Kidney (tissue), 14 donors: ENCODE data around the gene SPINT2. TPM values are rescaled to one million over a fixed set of nuclear protein-coding genes. Genes with fewer than 3 reads are reported as not detected.

ENCODE experiments used
- DNase-seq, 5 donors: peaks; one replicate each; pipeline ENCODE4 v3.0.0-alpha.2; 2013 to 2020
- FAIRE-seq: peaks from 2 replicates; lab custom pipeline; 2012; peaks lifted over from hg19 to GRCh38; lab: Jason Lieb, UNC
- H3K27ac ChIP-seq, 2 donors: one replicate each; pipeline ENCODE4 v1.7.0; 2013; ENCODE audit warnings: low read depth in 2 of 2, low read length in 2 of 2, inconsistent platforms in 1 of 2
- H3K27me3 ChIP-seq: one replicate; pipeline ENCODE4 v1.7.1; 2013; ENCODE audit warnings: low read length, inconsistent platforms; ENCODE audit not compliant: control insufficient read depth, insufficient read depth
- H3K36me3 ChIP-seq, 3 donors: one replicate each; pipeline versions ENCODE4 v1.7.0 to v1.7.1; 2013; ENCODE audit warnings: low read length in 3 of 3, control low read depth in 1 of 3, inconsistent platforms in 1 of 3; ENCODE audit not compliant: insufficient read depth in 3 of 3, control insufficient read depth in 2 of 3
- H3K4me1 ChIP-seq, 3 donors: one replicate each; pipeline versions ENCODE4 v1.7.0 to v1.7.1; 2013; ENCODE audit warnings: low read length in 3 of 3, inconsistent platforms in 1 of 3, low read depth in 1 of 3; ENCODE audit not compliant: control insufficient read depth in 2 of 3, insufficient read depth in 2 of 3
- H3K4me3 ChIP-seq, 3 donors: one replicate each; pipeline versions ENCODE4 v1.7.0 to v1.8.1; 2013; ENCODE audit warnings: low read length in 3 of 3, control low read depth in 1 of 3, inconsistent platforms in 1 of 3
- H3K9ac ChIP-seq, 3 donors: one replicate each; pipeline versions ENCODE4 v1.7.0 to v1.7.1; 2013; ENCODE audit warnings: low read length in 3 of 3, control low read depth in 1 of 3, inconsistent platforms in 1 of 3
- H3K9me3 ChIP-seq, 3 donors: one replicate each; pipeline versions ENCODE4 v1.7.0 to v1.7.1; 2013; ENCODE audit warnings: low read length in 3 of 3, control low read depth in 1 of 3, inconsistent platforms in 1 of 3; ENCODE audit not compliant: control insufficient read depth in 2 of 3, insufficient read depth in 1 of 3
- CTCF ChIP-seq: IDR thresholded peaks from 3 replicates; pipeline ENCODE4 v1.5.1; 2012; ENCODE audit warnings: mild to moderate bottlenecking, moderate library complexity, borderline replicate concordance; ENCODE audit not compliant: insufficient read depth; ENCODE audit errors: extremely low read depth
- intact Hi-C: fragments of 100-400 bp; cut with DNase I; formaldehyde crosslinking; loops from one replicate; pipeline ENCODE4 v1.11.1; 2022
- polyA plus RNA-seq: library from polyadenylated mRNA; stranded (reverse); fragments of 350-450 nt; fragmentation: Illumina TruSeq; extraction: RNeasy Lipid Tissue Mini Kit (QIAGEN cat#74804); gene quantifications from one replicate; pipeline ENCODE4 v1.2.3, GENCODE V29; 2014; ENCODE audit warnings: low read depth, low replicate concordance; ENCODE audit not compliant: insufficient read depth
- total RNA-seq: library from RNA; stranded (reverse); fragmentation: NEBNext Ultra II Directional; extraction: Animal tissue kit (Norgen Biotek cat#: 25700); gene quantifications from one replicate; pipeline ENCODE4 v1.2.1, GENCODE V29; 2021
- donor health status: control.
- donor health status: control.
- donor health status: control.
- donor health status: control.
- donor health status: control.
- donor health status: DM: yes; HTN: yes; CAD: no.
- donor health status: Normal renal cell carcinoma (clear cell type).

SPINT2 gene
- total and polyA plus RNA-seq, 2 donors from 2014 or later = 381 to 425 TPM

GRCh38 chr19:38310986-38311385 lies 46.6 kb downstream of the SPINT2 start:
- no peak overlapping the region for H3K9ac ChIP-seq
- intact Hi-C loops = no loop called here
- H3K27me3 ChIP-seq = no peaks in the 10 kb centered on the region
- no peaks in the 10 kb centered on the region for H3K9me3 ChIP-seq
- TF ChIP-seq CTCF = no peak
- peaks cover 0 to 8% (median 5%) of the 10 kb centered on the region in 3 donors for H3K36me3 ChIP-seq
- peaks cover 0 to 5% (median 0%) of the 10 kb centered on the region in 3 donors for H3K4me1 ChIP-seq
- H3K4me3 ChIP-seq = no peak overlapping the region
- no peak for FAIRE-seq
- no peak for DNase-seq
- H3K27ac ChIP-seq = no peak overlapping the region

GRCh38 chr19:38315657-38316476 lies 51.5 kb downstream of the SPINT2 start, which contains the start of gene YIF1B:
Gene YIF1B (minus strand): TSS chr19:38315947. CDS start chr19:38315917, 30 bp downstream.
- Histone ChIP-seq H3K9ac (peak within 1 kb of the TSS; percentile 60 to 80 (median 73)), H3K9me3 (no peaks in the 10 kb centered on the region), H3K4me3 (peak within 1 kb of the TSS; percentile 71 to 86 (median 80)), H3K36me3 (no peaks in the 10 kb centered on the region), H3K27me3 (peaks cover 2% of the 10 kb centered on the region), H3K4me1 (peaks cover 0 to 14% (median 5%) of the 10 kb centered on the region in 3 donors), H3K27ac (peak within 1 kb of the TSS; percentile 69 to 82)
- intact Hi-C loops = no loop called here
- no peak for TF ChIP-seq CTCF
- no peak for FAIRE-seq
- DNase-seq = peak; percentile 97 to 99 (median 99)

GRCh38 chr19:38316477-38317067 lies 52.2 kb downstream of the SPINT2 start:
- intact Hi-C loops = no loop called here
- TF ChIP-seq CTCF = no peak
- Histone ChIP-seq H3K9ac (peak overlapping the region in 2 of 3 donors; percentile 21 to 78), H3K4me3 (peak overlapping the region; percentile 44 to 63 (median 49)), H3K9me3 (no peaks in the 10 kb centered on the region), H3K27me3 (peaks cover 2% of the 10 kb centered on the region), H3K27ac (peak overlapping the region; percentile 69 to 82), H3K36me3 (no peaks in the 10 kb centered on the region), H3K4me1 (peaks cover 0 to 16% (median 5%) of the 10 kb centered on the region in 3 donors)
- DNase-seq (no peak), FAIRE-seq (no peak)
